GM06990 (cell line): ENCODE measurements around the gene TRIM72.
"Not testable (repeated sequence)": the region's sequence is repeated elsewhere in the genome, so short reads cannot be mapped to it uniquely, and the experiment has no call there.

ENCODE experiments used
- DNase-seq: peaks from one replicate; pipeline ENCODE4 v3.0.0-alpha.2; 2011; ENCODE audit not compliant: insufficient read length; ENCODE audit errors: extremely low read depth
- H3K27me3 ChIP-seq: replicated peaks from 2 replicates; pipeline ENCODE4 v1.6.0; 2011; ENCODE audit warnings: low read length; ENCODE audit not compliant: control insufficient read depth, insufficient read depth
- H3K36me3 ChIP-seq: 2 replicates; pipeline ENCODE4 v1.5.1; 2011; ENCODE audit warnings: low read length; ENCODE audit not compliant: control insufficient read depth, insufficient read depth
- H3K4me3 ChIP-seq: replicated peaks from 2 replicates; pipeline ENCODE4 v1.5.1; 2011; ENCODE audit warnings: low read depth, mild to moderate bottlenecking, control low read depth, low read length
- TF ChIP-seq, protein P1 (sequence below): IDR thresholded peaks from 2 replicates; pipeline ENCODE4 v1.5.1; 2011; ENCODE audit warnings: low read length, control low read depth, mild to moderate bottlenecking, inconsistent platforms; ENCODE audit not compliant: insufficient read depth, poor library complexity, severe bottlenecking

TRIM72 gene

DNA sequence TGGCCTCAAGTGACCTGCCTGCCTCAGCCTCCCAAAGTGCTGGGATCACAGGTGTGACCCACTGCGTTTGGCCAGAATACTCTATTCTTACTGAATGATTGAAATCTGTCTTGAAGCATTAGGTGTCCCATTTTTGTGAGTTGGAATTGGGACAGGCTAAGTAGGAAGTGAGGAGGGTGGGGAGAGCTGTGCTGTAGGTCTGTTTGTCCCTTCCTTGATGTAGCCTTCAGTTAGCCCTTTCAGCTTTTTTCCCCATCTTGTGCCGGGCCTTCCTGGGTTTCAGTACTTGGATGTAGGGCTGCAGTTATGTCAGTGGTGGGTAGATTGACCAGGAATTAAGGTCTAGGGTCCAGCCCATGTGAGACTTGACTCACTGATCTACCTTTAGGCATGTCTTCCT lies 20.0 kb upstream of the TRIM72 start:
- DNase-seq = no peak
- TF ChIP-seq, protein P1, sequence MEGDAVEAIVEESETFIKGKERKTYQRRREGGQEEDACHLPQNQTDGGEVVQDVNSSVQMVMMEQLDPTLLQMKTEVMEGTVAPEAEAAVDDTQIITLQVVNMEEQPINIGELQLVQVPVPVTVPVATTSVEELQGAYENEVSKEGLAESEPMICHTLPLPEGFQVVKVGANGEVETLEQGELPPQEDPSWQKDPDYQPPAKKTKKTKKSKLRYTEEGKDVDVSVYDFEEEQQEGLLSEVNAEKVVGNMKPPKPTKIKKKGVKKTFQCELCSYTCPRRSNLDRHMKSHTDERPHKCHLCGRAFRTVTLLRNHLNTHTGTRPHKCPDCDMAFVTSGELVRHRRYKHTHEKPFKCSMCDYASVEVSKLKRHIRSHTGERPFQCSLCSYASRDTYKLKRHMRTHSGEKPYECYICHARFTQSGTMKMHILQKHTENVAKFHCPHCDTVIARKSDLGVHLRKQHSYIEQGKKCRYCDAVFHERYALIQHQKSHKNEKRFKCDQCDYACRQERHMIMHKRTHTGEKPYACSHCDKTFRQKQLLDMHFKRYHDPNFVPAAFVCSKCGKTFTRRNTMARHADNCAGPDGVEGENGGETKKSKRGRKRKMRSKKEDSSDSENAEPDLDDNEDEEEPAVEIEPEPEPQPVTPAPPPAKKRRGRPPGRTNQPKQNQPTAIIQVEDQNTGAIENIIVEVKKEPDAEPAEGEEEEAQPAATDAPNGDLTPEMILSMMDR = no peak
- no peak overlapping the region for H3K4me3 ChIP-seq
- H3K27me3 ChIP-seq = no peaks in the 10 kb centered on the region
- peaks cover 41% of the 10 kb centered on the region for H3K36me3 ChIP-seq

DNA sequence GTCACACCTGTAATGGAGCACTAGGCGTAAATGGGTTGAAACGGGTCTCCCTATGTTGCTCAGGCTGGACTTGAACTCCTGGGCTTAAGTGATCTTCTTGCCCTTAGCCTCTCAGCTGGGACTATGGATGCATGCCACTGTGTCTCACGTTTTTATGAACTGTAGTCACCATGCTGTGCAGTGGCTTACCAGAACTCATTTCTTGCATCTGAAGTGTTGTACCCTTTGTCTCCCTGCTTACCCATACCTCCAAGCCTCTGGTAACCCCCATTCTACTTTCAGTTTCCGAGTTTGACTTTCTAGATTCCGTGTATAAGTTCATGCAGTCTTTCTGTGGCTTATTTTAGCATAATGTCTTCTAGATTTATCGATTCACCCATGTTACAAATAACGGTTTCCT lies 19.0 kb upstream of the TRIM72 start:
- Histone ChIP-seq H3K4me3 (no peak overlapping the region), H3K27me3 (no peaks in the 10 kb centered on the region), H3K36me3 (peaks cover 40% of the 10 kb centered on the region)
- no peak for DNase-seq
- TF ChIP-seq, protein P1 = no peak

DNA sequence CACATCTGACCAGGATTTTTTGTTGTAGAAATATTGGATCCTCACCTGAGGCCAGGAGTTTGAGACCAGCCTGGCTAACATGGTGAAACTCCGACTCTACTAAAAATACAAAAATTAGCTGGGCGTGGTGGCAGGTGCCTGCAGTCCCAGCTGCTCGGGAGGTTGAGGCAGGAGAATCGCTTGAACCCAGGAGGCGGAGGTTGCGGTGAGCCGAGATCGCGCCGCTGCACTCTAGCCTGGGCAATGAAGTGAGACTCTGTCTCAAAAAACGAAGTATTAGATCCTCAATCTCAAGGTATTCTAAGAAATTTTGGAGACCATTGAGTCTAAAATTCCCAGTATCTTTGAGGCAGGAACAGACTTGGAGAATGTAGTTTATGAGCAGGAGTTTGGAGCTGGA lies 18.1 kb upstream of the TRIM72 start:
- not testable (repeated sequence) for H3K4me3 ChIP-seq, DNase-seq, H3K27me3 ChIP-seq
- peaks cover 34% of the 10 kb centered on the region for H3K36me3 ChIP-seq

DNA sequence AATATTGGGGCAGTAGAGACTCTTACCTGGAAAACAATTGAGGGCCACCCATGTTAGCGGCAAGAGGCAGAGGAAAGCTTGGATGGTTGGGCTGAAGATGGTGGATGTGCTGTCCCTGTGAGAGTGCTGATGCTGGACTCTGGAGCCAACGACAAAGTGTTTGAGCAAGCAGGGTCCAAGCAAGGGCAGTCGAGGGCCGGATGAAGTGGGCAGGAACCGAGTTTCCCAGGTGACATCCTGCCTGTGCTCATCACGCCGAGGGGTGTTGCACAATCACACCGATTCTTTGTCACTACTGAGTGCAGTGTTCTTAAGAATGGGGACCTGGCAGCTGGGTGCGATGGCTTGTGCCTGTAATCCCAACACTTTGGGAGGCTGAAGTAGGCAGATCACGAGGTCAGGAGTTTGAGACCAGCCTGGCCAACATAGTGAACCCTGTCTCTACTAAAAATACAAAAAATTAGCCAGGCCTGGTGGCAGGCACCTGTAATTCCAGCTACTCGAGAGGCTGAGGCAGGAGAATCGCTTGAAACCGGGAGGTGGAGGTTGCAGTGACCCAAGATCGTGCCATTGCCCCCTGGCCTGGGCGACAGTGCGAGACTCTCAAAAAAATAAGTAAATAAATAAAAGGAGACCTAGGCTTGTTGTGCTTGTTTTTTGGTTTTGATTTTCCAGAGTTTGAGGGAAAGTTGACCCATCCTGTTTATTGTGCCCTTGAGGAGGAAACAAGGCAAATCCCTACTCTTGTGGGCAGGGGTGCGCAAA lies 17.4 kb upstream of the TRIM72 start:
- peaks cover 32% of the 10 kb centered on the region for H3K36me3 ChIP-seq
- no peaks in the 10 kb centered on the region for H3K27me3 ChIP-seq
- no peak for DNase-seq
- H3K4me3 ChIP-seq = no peak overlapping the region
- TF ChIP-seq, protein P1 = no peak

DNA sequence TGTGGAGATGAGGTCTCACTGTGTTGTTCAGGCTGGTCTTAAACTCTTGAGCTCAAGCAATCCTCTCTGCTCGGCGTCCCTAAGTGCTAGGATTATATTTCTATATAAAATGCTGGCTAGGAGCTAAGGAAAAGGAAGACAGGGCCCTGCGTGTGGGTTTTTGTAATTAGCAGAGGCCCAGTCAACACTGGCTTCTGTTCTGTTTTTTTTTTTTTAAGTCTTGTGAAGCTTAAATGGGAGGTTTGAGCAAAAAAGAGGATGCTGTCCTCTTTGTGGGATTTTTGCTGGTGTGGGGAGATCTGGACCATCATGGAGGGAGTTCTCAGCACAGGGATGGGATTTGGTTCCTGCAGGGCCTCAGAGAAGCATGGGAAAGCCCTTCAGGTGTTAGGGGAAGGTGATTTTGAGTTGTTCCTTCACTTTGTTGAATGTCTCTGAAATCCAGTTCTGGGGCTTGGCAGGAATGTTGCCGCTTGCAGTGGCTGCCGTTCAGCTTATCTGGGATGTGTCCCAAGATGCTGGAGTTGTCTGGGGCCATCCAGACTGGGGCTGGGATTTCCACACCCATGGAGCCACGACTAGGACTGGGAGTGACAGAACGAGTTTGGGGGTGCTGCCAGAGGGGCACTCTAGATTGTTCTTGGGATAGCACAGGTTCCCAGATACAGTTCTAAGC lies 15.6 kb upstream of the TRIM72 start:
- peaks cover 20% of the 10 kb centered on the region for H3K36me3 ChIP-seq
- H3K27me3 ChIP-seq = no peaks in the 10 kb centered on the region
- DNase-seq = no peak
- H3K4me3 ChIP-seq = no peak overlapping the region
- TF ChIP-seq, protein P1 = no peak

DNA sequence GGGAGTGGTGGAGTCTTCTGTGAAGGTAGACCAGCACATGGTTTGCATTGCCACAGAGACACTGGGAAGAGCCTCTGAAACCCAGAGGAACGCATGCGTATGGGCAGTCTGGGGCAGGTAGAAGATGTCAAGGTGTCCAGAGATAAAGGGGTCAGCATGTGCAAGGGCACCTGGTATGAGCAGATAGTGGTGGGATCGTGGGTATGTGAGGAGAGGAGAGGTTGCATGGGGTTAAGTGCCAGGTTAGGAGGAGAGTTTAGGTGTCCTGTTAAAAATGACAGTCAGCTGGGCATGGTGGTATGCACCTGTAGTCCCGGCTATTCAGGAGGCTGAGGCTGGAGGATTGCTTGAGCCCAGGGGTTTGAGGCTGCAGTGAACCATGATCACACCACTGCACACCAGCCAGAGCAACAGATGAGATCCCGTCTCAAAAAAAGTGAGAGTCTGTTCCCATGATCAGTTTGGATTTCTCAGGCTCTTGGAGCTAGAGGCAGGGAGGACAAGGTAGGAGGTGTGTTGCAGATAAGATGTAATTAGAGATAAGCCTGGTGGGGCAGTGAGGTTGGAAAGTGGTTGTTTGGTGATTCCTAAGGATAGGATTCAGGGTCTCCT lies 14.4 kb upstream of the TRIM72 start:
- no peaks in the 10 kb centered on the region for H3K27me3 ChIP-seq
- TF ChIP-seq, protein P1 = no peak
- peaks cover 11% of the 10 kb centered on the region for H3K36me3 ChIP-seq
- DNase-seq = no peak
- no peak overlapping the region for H3K4me3 ChIP-seq

DNA sequence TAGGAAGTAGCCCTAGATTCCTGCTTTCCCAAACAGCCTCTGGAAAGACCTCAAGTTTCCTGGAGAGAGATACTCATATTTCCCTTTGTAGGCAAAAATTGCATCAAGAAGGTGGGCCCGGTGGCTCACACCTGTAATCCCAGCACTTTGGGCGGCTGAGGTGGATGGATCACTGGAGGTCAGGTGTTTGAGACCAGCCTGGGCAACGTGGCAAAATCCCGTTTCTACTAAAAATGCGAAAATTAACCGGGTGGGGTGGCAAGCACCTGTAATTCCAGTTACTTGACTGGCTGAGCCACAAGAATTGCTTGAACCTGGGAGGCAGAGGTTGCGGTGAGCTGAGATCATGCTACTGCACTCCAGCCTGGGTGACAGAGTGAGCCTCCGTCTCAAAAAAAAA lies 13.8 kb upstream of the TRIM72 start:
- not testable (repeated sequence) for DNase-seq, H3K36me3 ChIP-seq, H3K4me3 ChIP-seq, H3K27me3 ChIP-seq
